Measurements from ENCODE around the gene ADO.
"Not testable (repeated sequence)": the region's sequence is repeated elsewhere in the genome, so short reads cannot be mapped to it uniquely, and the experiment has no call there.

Gene ADO

DNA sequence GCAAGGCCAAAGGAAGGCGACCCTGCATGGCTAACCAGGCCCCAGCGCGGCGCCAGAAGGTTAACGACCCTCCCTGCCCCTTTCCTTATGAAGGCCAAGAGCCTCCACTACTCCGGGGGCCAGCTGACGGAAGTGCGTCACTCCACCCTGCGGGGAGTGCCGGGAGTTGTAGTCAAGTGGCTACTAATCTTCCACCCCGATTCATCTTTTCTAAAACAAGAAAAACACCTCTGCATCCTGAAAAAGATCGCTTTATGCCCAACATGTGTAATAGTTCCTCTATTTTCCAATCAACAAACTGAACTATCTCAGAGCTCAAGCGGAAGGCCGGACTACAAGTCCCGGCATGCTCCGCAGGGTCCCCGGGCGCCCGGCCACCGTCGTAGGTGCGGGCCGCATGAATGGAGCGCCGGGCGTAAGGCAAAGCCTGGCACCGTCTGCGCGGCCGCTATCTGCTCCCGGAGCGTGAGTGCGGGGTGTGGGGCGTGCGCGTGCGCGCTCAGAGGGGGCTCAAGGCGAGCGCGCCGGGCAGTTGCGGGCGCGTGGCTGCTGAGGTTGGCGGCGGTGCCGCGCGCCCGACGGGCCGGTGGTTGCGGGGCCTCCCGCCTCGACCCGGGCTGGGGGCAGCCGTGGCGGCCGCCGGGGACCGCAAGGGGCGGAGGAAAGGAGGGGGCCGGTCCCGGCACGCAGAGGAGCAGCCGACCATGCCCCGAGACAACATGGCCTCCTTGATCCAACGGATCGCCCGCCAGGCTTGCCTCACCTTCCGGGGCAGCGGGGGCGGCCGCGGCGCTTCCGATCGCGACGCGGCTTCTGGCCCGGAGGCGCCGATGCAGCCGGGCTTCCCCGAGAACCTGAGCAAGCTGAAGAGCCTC, at the start of gene ADO:
TSS of gene ADO (plus strand) at position 365 of the 875 bp plus-strand sequence. CDS start at position 705, 340 bp downstream.
- no peak for DNase-seq (ENCODE audit: low read depth)

GRCh38 chr10:62754963-62755362, 49.6 kb upstream of the ADO start:
- no peak for DNase-seq (ENCODE audit: low read depth)

- DNase-seq (ENCODE audit: low read depth), result no peak
Observed at GRCh38 chr10:62755662-62756653, 48.6 kb upstream of the ADO start.

DNA sequence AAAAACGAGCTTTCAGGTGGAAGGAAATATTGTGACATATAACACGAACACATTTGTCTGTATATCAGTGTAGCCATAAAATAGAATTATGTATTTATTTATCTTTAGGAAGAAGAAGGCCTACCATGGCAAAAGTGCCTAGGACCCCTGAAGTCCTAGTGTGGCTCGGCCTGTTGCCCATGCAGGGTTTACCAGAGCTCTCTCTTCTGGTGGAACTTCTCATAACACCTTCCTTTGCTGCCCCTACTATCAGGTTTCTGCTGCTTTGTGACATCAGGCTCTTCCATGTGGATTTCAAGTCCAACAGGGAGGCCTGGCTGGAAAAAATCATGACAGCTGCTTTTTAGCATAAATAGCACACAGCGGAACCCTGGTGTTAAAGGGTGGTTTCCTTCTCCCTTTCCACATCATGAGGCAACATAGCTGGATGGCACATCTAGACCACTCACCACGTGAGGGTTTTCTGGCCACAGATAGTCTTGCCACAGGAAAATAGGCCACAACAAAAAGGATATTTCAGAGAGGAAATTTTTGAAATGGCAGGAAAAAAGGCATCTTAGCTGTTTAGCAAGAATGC, 44.8 kb upstream of the ADO start:
- DNase-seq (ENCODE audit: low read depth), result no peak

GRCh38 chr10:62760401-62760800, 44.1 kb upstream of the ADO start:
- DNase-seq (ENCODE audit: low read depth), result no peak

- DNase-seq (ENCODE audit: low read depth), result no peak
Observed at GRCh38 chr10:62761115-62761514, 43.4 kb upstream of the ADO start.

- no peak for DNase-seq (ENCODE audit: low read depth)
Observed at GRCh38 chr10:62763155-62763554, 41.4 kb upstream of the ADO start.

DNA sequence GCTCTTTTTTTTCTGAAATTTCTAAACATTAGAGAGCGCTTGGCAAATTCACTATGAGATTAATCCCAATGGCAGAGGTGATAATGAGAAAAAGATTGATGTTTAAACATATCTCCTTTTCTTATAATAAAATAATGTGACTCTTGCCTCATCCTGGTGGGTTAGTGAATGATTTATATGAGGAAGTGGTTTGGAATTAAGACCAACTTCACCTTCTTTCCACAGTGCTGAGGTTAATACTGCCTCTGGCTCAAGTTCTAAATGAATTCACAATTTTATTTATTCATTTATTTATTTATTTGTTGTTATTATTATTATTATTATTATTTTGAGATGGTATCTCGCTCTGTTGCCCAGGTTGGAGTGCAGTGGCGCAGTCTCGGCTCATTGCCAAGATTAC, 40.5 kb upstream of the ADO start:
- DNase-seq (ENCODE audit: low read depth), result no peak

GRCh38 chr10:62765726-62766125, 38.8 kb upstream of the ADO start:
- no peak for DNase-seq (ENCODE audit: low read depth)

DNA sequence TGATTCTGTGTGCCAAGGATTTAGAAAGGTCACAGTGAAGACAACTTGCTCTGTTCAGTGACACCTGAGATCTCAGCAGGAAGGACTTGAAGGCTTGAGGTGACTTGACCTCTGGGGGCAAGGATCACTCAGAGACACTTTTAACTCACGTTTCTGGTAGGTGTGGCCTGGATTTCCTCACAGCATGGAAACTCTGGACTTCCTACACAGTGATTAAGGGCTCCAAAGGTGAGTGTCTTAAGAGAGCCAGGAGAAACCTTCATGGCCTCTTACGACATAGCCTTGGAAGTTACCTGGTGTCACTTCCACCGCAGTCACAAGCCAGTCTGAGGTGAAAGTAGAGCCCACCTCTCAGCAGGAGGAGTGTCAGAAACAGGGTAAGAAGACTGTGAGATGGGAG, 38.1 kb upstream of the ADO start:
- DNase-seq (ENCODE audit: low read depth), result no peak

DNA sequence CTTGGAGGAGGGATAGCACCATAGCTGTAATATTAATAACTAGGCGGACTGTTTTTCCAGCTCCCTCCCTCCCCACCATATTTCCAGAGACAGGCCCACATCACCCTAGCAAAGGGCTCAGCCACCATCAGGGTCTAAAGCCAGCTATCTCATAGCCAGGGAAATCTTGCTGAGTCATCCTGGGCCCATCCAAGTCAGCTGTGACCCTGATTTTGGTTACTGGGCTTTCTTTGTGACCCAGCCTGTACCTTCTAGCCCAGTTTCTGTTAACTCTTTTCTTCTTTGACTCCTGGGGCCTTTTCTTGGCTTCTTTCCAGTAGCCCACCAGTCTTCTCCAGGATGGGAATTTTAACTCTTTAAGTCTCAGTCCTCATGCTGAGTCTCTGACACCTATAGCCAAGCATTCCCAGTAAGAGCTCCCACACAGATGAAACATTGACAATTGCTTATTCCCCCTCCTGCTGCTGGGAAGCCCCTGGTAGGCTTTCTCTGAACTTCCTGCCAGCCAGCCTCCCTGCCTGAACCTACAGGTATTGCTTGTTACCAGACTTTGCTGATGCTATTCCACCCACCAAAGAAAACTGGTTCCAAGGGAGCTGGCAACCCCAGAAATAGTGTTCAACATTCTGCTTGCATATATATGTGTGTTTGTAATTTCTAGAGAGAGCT, 34.8 kb upstream of the ADO start:
- DNase-seq (ENCODE audit: low read depth), result no peak

DNA sequence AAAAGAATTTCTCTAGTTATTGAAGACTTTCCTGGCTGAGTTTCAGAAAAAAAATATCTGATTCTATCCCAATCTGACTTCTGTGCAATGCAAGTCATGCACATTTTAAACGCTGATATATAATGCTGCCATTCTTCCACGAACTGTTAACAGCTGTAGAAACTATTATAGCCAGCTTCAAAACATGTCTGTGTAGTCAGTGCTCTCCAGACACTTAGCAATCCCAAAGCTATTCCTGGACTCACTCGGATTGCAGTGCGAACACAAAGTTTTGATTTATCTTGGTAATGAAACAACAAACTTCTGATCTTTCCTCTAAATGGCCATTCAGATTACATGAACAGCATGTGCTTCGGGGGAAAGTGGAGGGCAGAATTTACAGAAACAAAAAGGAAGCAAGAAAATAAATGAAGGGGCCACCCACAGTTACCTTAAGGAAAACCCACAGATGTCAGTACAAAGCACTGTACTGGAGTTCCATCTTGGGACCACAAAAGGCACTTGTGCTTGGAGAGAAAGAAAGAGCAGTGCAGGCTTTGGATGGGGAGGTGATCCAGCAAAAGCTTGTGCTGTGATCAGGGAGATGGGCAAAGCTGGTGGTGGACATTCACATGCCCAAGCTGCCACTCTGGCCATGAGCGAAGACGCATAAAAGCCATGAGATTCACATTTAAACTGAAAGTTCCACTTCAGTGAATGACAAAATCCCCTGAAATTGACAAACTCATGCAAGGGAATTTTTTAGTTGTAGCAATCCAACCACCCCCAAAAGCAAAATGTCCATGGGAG, 32.1 kb upstream of the ADO start:
- no peak for DNase-seq (ENCODE audit: low read depth)

DNA sequence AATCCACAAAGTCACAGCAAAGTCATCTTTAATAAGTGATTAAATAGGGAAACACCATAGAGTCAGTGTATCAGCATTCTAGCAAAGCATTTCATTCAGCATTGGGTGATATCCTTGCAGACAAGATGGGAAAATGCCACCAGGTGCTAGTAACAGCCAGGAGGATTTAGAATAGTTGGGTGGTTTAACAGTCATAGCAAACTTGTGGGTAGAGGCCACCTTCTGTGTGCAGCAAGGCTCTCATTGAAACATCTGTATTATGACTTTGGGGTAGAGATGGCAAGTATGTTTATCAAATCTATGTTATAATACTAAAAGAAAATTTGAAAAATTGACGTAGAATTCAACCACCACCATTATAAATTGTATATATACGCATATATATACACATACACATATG, 26.4 kb upstream of the ADO start:
- DNase-seq (ENCODE audit: low read depth), result no peak

DNA sequence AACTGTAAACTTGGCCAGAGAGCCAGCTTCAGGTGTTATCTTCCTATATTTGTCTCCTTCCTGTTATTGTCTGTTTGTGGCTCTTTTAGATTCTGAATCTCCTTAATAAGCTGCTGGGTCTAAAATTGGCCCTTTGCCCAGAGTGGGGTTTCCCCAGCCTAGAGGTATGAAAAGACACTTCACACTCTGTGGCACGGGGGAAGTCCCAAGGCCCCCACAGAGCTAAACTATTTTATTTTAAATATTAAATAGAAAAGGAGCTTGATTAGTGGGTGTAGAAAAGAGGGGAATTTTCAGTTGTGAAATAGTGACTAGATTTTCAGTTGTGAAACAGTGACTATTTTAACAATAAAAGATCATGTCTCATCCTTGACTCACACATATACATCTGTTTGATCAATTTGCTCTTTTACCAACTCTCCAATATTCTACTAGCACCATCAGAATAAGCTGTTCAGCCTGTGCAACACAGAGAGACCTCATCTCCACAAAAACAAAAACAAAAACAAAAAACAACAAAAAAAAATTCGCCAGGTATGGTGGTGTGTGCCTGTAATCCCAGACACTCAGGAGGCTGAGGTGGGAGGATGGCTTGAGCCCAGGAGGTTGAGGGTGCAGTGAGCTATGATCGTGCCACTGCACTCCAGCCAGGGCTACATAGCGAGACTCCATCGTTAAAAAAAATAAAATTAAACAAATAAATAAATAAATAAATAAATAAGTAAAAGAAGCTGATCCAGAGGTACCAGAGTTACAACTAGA, 24.9 kb upstream of the ADO start:
- DNase-seq (ENCODE audit: low read depth), result no peak

DNA sequence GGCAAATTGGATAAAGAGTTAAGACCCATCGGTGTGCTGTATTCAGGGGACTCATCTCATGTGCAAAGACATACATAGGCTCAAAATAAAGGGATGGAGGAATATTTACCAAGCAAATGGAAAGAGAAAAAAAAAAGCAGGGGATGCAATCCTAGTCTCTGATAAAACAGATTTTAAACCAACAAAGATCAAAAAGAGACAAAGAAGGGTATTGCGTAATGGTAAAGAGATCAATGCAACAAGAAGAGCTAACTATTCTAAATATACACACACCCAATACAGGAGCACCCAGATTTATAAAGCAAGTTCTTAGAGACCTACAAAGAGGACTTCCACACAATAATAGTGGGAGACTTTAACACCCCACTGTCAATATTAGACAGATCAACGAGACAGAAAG, 20.0 kb upstream of the ADO start:
- DNase-seq (ENCODE audit: low read depth), result not testable (repeated sequence)

DNA sequence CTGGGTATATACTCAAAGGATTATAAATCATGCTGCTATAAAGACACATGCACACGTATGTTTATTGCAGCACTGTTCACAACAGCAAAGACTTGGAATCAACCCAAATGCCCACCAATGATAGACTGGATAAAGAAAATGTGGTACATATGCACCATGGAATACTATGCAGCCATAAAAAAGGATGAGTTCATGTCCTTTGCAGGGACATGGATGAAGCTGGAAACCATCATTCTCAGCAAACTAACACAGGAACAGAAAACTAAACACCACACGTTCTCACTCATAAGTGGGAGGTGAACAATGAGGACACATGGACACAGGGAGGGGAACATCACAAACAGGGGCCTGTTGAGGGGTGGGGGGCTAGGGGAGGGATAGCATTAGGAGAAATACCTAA, 16.2 kb upstream of the ADO start:
- DNase-seq (ENCODE audit: low read depth), result not testable (repeated sequence)

GRCh38 chr10:62788861-62789467, 15.6 kb upstream of the ADO start:
- no peak for DNase-seq (ENCODE audit: low read depth)

DNA sequence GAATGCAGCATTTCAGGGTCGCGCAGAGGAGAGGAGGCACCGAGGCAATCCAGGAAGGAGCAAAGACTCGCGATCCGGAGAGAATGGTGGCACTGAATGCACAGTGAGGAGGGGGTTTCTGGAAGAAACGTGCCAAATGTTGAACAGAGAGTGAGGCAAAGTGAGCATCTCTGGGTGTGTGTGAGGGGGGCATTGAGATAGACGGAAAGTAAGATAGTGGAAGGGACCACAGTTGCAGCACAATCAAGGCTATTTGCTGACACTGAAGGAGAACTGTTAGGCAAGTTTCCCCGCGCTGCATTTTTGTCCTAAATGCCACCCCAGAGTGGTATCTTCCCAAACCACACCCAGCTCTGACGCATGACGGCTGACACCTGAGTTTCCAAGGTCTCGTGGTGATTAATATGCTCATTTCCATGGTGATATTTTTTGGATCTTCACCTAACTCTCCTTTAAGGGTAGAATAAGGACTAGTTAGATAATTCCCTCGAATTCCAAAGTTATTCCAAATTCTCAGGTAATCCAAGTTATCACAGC, 14.4 kb upstream of the ADO start:
- no peak for DNase-seq (ENCODE audit: low read depth)

GRCh38 chr10:62790571-62790970, 13.9 kb upstream of the ADO start:
- no peak for DNase-seq (ENCODE audit: low read depth)

DNA sequence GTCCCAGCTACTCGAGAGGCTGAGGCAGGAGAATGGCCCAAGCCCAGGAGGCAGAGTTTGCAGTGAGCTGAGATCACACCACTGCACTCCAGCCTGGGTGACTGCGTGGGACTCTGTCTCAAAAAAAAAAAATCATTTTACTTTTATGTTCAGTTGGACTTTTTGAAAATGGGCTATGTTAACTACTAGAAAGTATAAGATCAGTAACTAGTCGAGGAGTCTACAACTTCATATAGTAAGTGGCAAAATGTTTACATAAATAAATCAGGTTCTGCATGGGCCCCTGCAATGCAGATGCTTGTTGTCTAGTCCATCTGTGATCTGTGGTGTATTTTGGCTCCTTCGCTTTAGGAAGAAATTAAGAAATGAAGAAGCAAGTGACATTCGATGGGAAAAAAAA, 12.3 kb upstream of the ADO start:
- no peak for DNase-seq (ENCODE audit: low read depth)

All from non-pigmented ciliary epithelial cell (primary cell).